T-helper 17 cell (primary cell): ENCODE results near the gene TSPAN18. TPM values are rescaled to one million over a fixed set of nuclear protein-coding genes. Genes with fewer than 3 reads are reported as not detected.

Source experiments
- ATAC-seq: fragments of 150-1000 bp; cut with Tn5 transposase; 2 replicates; pipeline ENCODE4 v1.10.0; 2021; ENCODE audit warnings: mild to moderate bottlenecking, moderate library complexity
- DNase-seq, 3 donors: peaks; one replicate each; pipeline versions ENCODE4 v3.0.0 to v3.0.0-alpha.2; 2020 to 2021
- H3K9me3 ChIP-seq: one replicate; pipeline ENCODE4 v1.7.0; 2013; ENCODE audit warnings: low read length, mild to moderate bottlenecking; ENCODE audit not compliant: control insufficient read depth, poor library complexity, severe bottlenecking
- H3K27ac Mint-ChIP-seq: one replicate; pipeline ENCODE4 v1.8.0; 2022; ENCODE audit warnings: mild to moderate bottlenecking, moderate library complexity, mixed read lengths
- H3K27me3 Mint-ChIP-seq: one replicate; pipeline ENCODE4 v1.8.0; 2022; ENCODE audit warnings: mixed read lengths
- H3K36me3 Mint-ChIP-seq: one replicate; pipeline ENCODE4 v1.8.0; 2022; ENCODE audit warnings: low read depth, mixed read lengths
- H3K4me1 Mint-ChIP-seq: one replicate; pipeline ENCODE4 v1.8.0; 2022; ENCODE audit warnings: mild to moderate bottlenecking, mixed read lengths
- H3K4me3 Mint-ChIP-seq: one replicate; pipeline ENCODE4 v1.8.0; 2022; ENCODE audit warnings: mild to moderate bottlenecking, moderate library complexity, mixed read lengths
- total RNA-seq, 4 donors: library from RNA in 2 of 4; stranded (reverse) in 2 of 4; gene quantifications; one replicate each; pipeline ENCODE4 v1.2.3 and lab custom pipeline; 2022 to 2026

TSPAN18 gene
- total RNA-seq, 2 donors from 2014 or later: 79.8 to 93.2 TPM

- H3K4me3 Mint-ChIP-seq: no peak overlapping the region
- DNase-seq (no peak), ATAC-seq (no peak)
- peak overlapping the region; percentile 74 for H3K27ac Mint-ChIP-seq
- H3K4me1 Mint-ChIP-seq: peaks cover 44% of the 10 kb centered on the region
- H3K27me3 Mint-ChIP-seq: no peaks in the 10 kb centered on the region
- H3K9me3 ChIP-seq: no peaks in the 10 kb centered on the region
- H3K36me3 Mint-ChIP-seq: peaks cover 9% of the 10 kb centered on the region
Measured at GRCh38 chr11:44774731-44775130, 48.0 kb downstream of the TSPAN18 start.

- H3K4me1 Mint-ChIP-seq: peaks cover 44% of the 10 kb centered on the region
- DNase-seq: peak; percentile 25 to 46 (median 41)
- H3K9me3 ChIP-seq: no peaks in the 10 kb centered on the region
- H3K4me3 Mint-ChIP-seq: no peak overlapping the region
- ATAC-seq: peak; percentile 77
- H3K27ac Mint-ChIP-seq: peak overlapping the region; percentile 74
- H3K36me3 Mint-ChIP-seq: peaks cover 12% of the 10 kb centered on the region
- no peaks in the 10 kb centered on the region for H3K27me3 Mint-ChIP-seq
Measured at GRCh38 chr11:44775366-44775984, 48.7 kb downstream of the TSPAN18 start.

- Mint-ChIP-seq H3K27ac (peak overlapping the region; percentile 74), H3K4me3 (no peak overlapping the region), H3K4me1 (peaks cover 41% of the 10 kb centered on the region), H3K36me3 (peaks cover 9% of the 10 kb centered on the region), H3K27me3 (no peaks in the 10 kb centered on the region)
- ATAC-seq (no peak), DNase-seq (no peak)
- H3K9me3 ChIP-seq: no peaks in the 10 kb centered on the region
Measured at GRCh38 chr11:44775985-44776446, 49.3 kb downstream of the TSPAN18 start.

GRCh38 chr11:44776551-44777208 lies 49.9 kb downstream of the TSPAN18 start:
- ATAC-seq: no peak
- H3K27ac Mint-ChIP-seq: no peak overlapping the region
- H3K36me3 Mint-ChIP-seq: peaks cover 9% of the 10 kb centered on the region
- H3K9me3 ChIP-seq: no peaks in the 10 kb centered on the region
- peaks cover 40% of the 10 kb centered on the region for H3K4me1 Mint-ChIP-seq
- no peak for DNase-seq
- H3K4me3 Mint-ChIP-seq: no peak overlapping the region
- no peaks in the 10 kb centered on the region for H3K27me3 Mint-ChIP-seq

- no peak overlapping the region for H3K27ac Mint-ChIP-seq
- peaks cover 9% of the 10 kb centered on the region for H3K36me3 Mint-ChIP-seq
- H3K4me3 Mint-ChIP-seq: no peak overlapping the region
- H3K27me3 Mint-ChIP-seq: no peaks in the 10 kb centered on the region
- no peak for DNase-seq
- no peaks in the 10 kb centered on the region for H3K9me3 ChIP-seq
- peaks cover 44% of the 10 kb centered on the region for H3K4me1 Mint-ChIP-seq
- no peak for ATAC-seq
Measured at GRCh38 chr11:44777209-44778194, 50.7 kb downstream of the TSPAN18 start.

GRCh38 chr11:44778195-44779100 lies 51.7 kb downstream of the TSPAN18 start:
- Mint-ChIP-seq H3K4me3 (no peak overlapping the region), H3K4me1 (peaks cover 46% of the 10 kb centered on the region), H3K36me3 (peaks cover 9% of the 10 kb centered on the region), H3K27ac (no peak overlapping the region), H3K27me3 (no peaks in the 10 kb centered on the region)
- no peaks in the 10 kb centered on the region for H3K9me3 ChIP-seq
- no peak for ATAC-seq
- DNase-seq: no peak

- peaks cover 9% of the 10 kb centered on the region for H3K36me3 Mint-ChIP-seq
- H3K27ac Mint-ChIP-seq: peak overlapping the region; percentile 53
- DNase-seq (no peak), ATAC-seq (no peak)
- H3K4me1 Mint-ChIP-seq: peaks cover 40% of the 10 kb centered on the region
- H3K27me3 Mint-ChIP-seq: no peaks in the 10 kb centered on the region
- H3K4me3 Mint-ChIP-seq: no peak overlapping the region
- H3K9me3 ChIP-seq: no peaks in the 10 kb centered on the region
Measured at GRCh38 chr11:44779736-44780520, 53.2 kb downstream of the TSPAN18 start.

- Mint-ChIP-seq H3K27ac (no peak overlapping the region), H3K4me1 (peaks cover 36% of the 10 kb centered on the region), H3K27me3 (no peaks in the 10 kb centered on the region), H3K4me3 (no peak overlapping the region), H3K36me3 (peaks cover 9% of the 10 kb centered on the region)
- DNase-seq (no peak), ATAC-seq (no peak)
- no peaks in the 10 kb centered on the region for H3K9me3 ChIP-seq
Measured at GRCh38 chr11:44780940-44781631, 54.3 kb downstream of the TSPAN18 start.

- no peak overlapping the region for H3K4me3 Mint-ChIP-seq
- no peak for DNase-seq
- ATAC-seq: no peak
- H3K9me3 ChIP-seq: no peaks in the 10 kb centered on the region
- H3K27ac Mint-ChIP-seq: no peak overlapping the region
- no peaks in the 10 kb centered on the region for H3K27me3 Mint-ChIP-seq
- peaks cover 34% of the 10 kb centered on the region for H3K4me1 Mint-ChIP-seq
- peaks cover 9% of the 10 kb centered on the region for H3K36me3 Mint-ChIP-seq
Measured at GRCh38 chr11:44781655-44782054, 54.9 kb downstream of the TSPAN18 start.

GRCh38 chr11:44782478-44782877 lies 55.7 kb downstream of the TSPAN18 start:
- Mint-ChIP-seq H3K27ac (no peak overlapping the region), H3K36me3 (peaks cover 9% of the 10 kb centered on the region), H3K4me3 (no peak overlapping the region), H3K4me1 (peaks cover 36% of the 10 kb centered on the region), H3K27me3 (no peaks in the 10 kb centered on the region)
- DNase-seq (no peak), ATAC-seq (no peak)
- no peaks in the 10 kb centered on the region for H3K9me3 ChIP-seq

GRCh38 chr11:44784436-44784760 lies 57.6 kb downstream of the TSPAN18 start:
- ATAC-seq (no peak), DNase-seq (no peak)
- Mint-ChIP-seq H3K36me3 (peaks cover 11% of the 10 kb centered on the region), H3K27me3 (no peaks in the 10 kb centered on the region), H3K4me1 (peaks cover 30% of the 10 kb centered on the region), H3K27ac (no peak overlapping the region), H3K4me3 (no peak overlapping the region)
- H3K9me3 ChIP-seq: no peaks in the 10 kb centered on the region
